NCI-H1105 treated with DMSO at 0.1 percent for 48 hours (cell line): ENCODE data around the gene CACNG1.

Experiments
- DNase-seq: peaks from one replicate; lab custom pipeline; 2025; lab: John Stamatoyannopoulos, UW

CACNG1 gene

GRCh38 chr17:67044016-67044772, at the start of gene CACNG1:
TSS of gene CACNG1 (plus strand) at chr17:67044554. CDS start at chr17:67044661, 107 bp downstream.
- DNase-seq = no peak

- no peak for DNase-seq
Observed at GRCh38 chr17:66994930-66995535, 49.3 kb upstream of the CACNG1 start.

DNA sequence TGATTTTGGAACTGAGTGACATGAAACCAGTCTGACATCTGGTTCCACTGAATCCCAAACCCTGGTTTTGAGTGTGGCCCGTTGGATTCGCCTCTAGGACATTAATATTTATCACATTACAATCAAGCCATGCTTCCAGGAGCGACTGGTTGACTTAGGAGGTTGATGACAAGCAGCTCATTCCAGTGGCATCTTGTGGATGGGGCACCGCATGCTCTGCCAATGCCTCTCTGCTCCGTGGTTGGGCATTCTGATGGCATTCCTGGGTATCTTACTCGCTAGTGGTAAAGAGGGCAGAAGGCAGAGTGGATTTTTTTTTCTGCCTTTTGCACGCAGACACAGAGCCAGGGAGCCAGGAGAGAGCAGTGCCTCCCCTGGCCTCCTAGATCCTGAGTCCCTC, 48.4 kb upstream of the CACNG1 start:
- DNase-seq = no peak

DNA sequence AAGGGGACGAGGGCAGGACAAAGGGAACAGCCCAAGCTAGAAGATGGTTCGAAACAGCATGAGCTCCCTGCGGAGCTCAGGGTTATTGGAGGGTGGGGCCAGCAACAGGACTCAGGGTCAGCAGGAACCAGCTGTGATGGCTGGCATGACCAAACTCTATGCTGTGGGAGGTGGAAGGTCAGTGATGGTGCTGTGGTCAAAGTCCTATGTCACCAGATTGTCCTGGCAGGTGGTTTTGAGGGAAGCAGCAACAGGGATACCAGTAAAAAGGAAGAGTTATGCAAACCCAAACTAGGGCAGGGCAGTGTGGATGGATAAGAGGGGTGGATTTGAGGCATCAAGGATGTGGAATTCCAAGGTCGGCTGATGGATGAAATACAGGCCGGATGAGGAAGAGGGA, 47.4 kb upstream of the CACNG1 start:
- DNase-seq = no peak

DNA sequence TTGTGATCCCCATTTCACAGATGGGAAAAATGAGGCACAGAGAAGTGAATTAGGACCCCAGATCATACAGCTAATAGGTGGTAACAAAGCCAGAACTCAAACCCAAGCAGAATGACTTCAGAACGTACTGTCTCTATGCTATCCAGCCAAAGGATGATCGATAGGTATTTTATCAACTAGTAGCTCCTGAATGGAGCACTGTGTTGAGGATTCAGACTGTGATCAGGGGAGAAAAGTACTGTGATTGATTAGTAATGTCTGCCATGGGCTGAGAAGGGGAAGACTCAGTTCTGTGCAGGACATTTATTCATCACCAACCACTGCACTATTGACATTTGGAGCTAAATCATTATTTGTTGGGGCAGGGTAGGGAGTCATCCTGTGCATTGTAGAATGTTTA, 41.1 kb upstream of the CACNG1 start:
- no peak for DNase-seq

DNA sequence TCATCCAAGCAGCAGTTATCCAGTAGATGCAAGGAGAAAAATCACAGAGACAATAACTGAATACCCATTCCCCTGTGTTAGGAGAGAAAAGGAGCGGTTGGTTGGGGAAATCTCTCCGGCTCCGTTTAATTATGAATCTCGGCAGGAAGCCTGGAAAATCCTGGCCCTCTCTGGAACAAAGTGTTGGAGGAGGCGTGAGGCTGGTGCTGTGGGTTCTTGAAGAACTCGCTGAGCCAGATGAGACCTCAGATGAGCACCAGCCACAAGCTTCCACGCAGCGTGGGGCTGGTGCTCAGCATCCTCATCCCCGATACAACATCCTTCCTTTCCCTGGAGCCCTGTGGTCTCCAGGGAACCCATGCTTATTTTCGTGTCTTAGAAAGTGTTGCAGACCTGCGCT, 40.2 kb upstream of the CACNG1 start:
- no peak for DNase-seq

- no peak for DNase-seq
Observed at GRCh38 chr17:67007266-67007665, 37.1 kb upstream of the CACNG1 start.

- DNase-seq = no peak
Observed at GRCh38 chr17:67008101-67008500, 36.3 kb upstream of the CACNG1 start.

DNA sequence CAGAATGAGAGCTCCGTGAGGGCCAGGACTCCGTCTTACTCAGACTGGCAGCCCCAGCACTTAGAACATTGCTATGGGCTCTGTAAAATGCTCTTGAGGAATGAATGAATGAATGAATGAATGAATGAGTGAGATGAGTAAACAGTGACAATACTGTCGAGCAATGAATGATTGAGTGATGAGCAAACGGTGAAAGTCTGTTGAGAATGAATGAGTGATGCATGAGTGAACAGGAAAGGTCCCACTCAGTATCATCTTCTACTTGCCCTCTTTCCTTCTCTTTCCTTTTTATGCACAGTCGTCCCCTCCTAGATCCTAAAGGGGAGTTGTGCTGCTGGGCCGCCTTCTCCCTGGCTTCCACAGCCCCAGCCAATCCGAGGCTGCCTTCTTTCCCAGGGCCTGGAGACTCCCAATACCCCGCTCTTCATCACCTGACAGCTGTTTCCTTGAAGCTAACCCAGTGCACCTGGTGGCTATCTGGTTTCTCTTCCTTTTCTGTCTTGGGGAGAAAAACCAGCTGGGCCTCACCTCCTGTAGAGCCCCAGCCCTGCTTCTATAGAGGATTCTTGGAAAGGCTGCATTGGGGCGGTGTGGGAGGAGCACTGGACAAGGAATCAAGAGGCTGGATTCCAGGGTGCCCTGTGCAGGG, 32.7 kb upstream of the CACNG1 start:
- no peak for DNase-seq

- no peak for DNase-seq
Observed at GRCh38 chr17:67013891-67014290, 30.5 kb upstream of the CACNG1 start.

GRCh38 chr17:67015001-67015400, 29.4 kb upstream of the CACNG1 start:
- no peak for DNase-seq

DNA sequence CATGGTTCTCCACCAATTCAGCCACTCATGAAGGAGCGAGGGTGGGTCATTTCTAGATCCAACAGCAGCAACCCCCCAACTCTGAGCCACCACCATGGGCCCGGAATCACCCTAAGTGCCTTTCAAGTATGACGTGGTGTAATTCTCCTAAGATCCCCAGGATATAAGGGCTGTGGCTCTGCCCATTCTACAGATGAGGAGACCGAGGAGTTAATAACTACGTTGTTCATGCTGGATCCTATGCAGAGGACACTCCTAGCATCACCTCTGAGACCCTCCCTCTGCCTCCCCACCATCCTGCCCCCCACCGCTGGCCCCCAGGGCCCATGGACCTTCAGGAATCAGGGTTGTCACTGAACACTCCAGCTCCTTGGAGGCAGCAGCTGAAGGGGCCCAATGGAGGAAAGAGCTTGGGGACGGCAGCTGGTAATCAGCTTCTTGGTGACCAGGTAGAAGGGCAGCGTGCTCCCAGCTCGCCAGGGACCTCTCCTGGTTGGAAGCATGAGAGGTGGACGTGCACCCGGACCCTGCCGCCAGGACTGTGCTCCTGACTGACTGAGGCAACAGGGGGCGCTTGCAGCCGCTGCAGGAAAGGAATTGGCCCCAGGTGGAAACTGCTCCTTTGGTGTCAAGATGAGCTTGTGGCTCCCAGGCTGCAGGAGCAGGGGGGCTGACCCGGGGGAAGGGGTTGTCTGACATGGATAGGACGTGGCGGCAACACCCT, 28.2 kb upstream of the CACNG1 start:
- no peak for DNase-seq

DNA sequence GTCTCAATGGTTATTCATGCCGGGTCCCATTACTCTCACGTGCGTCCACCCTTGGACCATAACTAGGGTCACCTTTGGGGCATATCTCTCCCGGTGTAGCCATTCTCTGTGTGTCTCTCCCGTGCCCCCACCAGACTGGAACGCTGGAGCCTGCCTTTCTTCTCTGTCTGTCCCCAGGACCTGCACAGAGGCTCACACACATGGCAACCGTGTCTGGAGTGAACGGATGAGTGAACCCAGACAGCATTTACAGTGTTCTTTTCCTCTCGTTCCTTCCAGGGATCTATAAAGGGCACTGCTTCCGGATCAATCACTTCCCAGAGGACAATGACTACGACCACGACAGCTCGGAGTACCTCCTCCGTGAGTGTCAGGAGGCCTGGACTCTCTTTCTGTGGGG, 26.4 kb upstream of the CACNG1 start:
- DNase-seq = no peak

- DNase-seq = no peak
Observed at GRCh38 chr17:67018471-67019434, 25.6 kb upstream of the CACNG1 start.

- DNase-seq = no peak
Observed at GRCh38 chr17:67019809-67020208, 24.5 kb upstream of the CACNG1 start.

DNA sequence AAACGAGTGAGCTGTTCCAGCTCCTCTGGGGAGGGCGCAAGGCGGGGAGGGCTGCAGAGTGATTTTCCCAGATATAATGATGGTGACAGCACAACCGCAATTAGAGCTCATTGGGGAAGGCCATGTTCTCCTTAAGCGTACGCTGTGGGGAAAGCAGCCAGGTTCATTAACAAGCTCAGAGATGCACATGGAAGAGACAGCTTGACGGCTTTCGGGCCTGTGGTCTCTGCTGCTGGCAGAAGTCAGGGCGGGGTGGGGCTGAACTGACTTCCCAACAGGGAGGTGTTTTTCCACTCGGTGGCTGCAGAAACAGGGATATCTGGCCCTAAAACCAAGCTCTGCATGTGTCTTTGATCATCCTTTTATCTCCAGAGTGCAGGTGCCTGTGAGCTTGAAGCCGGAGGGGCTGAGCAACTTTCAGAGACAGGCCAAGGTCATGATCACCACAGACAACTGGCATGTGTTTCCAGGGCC, 24.0 kb upstream of the CACNG1 start:
- DNase-seq = no peak

DNA sequence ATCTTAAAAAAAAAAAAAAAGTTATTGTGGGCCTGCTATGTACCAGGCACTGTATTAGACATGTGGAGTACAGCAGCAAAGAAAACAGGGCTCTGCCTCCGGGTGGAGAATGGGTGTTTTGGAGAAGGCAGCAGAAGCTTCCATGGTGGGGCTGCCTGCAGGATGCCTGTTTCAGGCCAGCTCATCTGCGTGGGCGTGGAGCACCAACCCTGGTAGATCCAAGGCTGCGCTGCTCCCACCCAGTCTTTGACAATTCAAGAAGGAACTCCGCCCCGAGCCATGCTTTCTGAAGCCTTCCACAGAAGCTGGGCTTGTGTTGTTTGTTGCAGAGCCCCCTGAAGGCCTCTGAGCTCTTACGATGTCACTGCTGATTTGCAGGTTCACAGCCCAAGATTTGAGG, 23.2 kb upstream of the CACNG1 start:
- no peak for DNase-seq

DNA sequence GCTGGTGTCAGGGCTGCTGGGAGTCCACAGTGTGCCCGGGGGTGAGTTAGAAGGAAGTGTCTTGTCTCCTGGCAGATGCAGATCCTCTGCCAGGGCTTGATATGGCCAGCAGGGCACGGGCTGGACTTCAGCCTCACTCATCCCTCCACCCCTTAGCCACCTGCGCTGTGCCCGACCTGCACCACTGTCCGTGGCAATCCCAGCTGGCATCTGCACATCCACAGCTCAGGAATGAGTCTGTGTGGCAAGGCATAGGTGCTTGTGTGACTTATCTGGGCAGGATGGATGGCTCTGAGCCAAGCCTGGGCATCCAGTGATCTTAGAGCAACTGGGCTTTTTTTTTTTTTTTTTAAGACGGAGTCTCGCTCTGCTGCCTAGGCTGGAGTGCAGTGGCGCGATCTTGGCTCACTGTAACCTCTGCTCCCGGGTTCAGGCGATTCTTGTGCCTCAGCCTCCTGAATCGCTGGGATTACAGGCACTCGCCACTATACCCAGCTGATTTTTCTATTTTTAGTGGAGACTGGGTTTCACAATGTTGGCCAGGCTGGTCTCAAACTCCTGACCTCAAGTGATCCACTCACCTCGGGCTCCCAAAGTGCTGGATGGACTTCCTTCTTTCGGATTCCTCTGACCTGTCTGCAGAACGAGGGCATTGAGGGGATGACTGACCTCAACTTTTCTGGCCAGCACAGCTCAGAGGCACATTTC, 22.5 kb upstream of the CACNG1 start:
- no peak for DNase-seq

GRCh38 chr17:67022451-67022810, 21.9 kb upstream of the CACNG1 start:
- no peak for DNase-seq

GRCh38 chr17:67024736-67025135, 19.6 kb upstream of the CACNG1 start:
- DNase-seq = no peak
